ENCODE measurements around the gene NRIP1.

Gene NRIP1

DNA sequence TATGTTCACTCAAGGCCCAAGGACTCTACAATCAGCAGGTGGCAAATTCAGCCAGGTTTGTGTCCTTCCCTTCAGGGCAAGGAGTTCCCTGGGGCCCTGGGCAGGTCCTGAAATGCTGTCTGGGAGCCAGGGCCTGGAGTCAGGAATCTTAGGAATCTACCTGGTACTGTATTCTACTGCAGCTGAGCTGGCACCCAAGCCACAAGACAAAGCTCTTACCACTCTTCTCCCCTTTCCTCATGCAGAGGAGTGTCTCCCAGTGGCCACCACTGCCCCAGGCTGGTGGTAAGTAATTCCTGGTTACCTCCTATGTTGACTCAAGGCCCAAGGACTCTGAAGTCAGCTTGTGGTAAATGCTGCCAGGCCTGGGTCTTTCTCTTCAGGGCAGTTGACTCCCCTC lies 153.4 kb downstream of the NRIP1 start:
- no peak for DNase-seq

Measured in midbrain (tissue), 1 donor.